ENCODE results near the gene WDR43. TPM values are rescaled to one million over a fixed set of nuclear protein-coding genes. Genes with fewer than 3 reads are reported as not detected.

Gene WDR43
- total RNA-seq, 1 donor from 2014 or later: 21.0 TPM

- peak; percentile 98 for DNase-seq
- H3K36me3 ChIP-seq: no peaks in the 10 kb centered on the region
- peak within 1 kb of the TSS; percentile 91 for H3K27ac ChIP-seq (replicated peaks)
- no peak for TF ChIP-seq CTCF (IDR thresholded peaks at IDR 0.05; ENCODE audit: borderline replicate concordance)
- H3K9me3 ChIP-seq (replicated peaks): no peaks in the 10 kb centered on the region
- peak within 1 kb of the TSS; percentile 85 for H3K4me3 ChIP-seq
- intact Hi-C loops (cut with micrococcal nuclease): no loop called here
- H3K27me3 ChIP-seq (ENCODE audit: low read depth): peaks cover under 1% of the 10 kb centered on the region
- H3K4me1 ChIP-seq: peaks cover 51% of the 10 kb centered on the region
These were observed 24.1 kb upstream of the WDR43 start, which contains the start of gene TRMT61B for GRCh38 chr2:28870146-28870891. Gene TRMT61B, minus strand, starts transcription at chr2:28870309. Its CDS starts 32 bp downstream, at chr2:28870277.

- TF ChIP-seq CTCF (IDR thresholded peaks at IDR 0.05; ENCODE audit: borderline replicate concordance): no peak
- no peaks in the 10 kb centered on the region for H3K9me3 ChIP-seq (replicated peaks)
- DNase-seq: no peak
- H3K4me3 ChIP-seq: no peak overlapping the region
- H3K27me3 ChIP-seq (ENCODE audit: low read depth): peaks cover 12% of the 10 kb centered on the region
- peaks cover 43% of the 10 kb centered on the region for H3K4me1 ChIP-seq
- no peaks in the 10 kb centered on the region for H3K36me3 ChIP-seq
- intact Hi-C loops (cut with micrococcal nuclease): no loop called here
- H3K27ac ChIP-seq (replicated peaks): no peak overlapping the region
These were observed 22.8 kb upstream of the WDR43 start for GRCh38 chr2:28871620-28872019.

- Histone ChIP-seq H3K27me3 (ENCODE audit: low read depth) (peaks cover 50% of the 10 kb centered on the region), H3K27ac (replicated peaks) (no peak overlapping the region), H3K4me3 (no peak overlapping the region), H3K9me3 (replicated peaks) (no peaks in the 10 kb centered on the region), H3K36me3 (no peaks in the 10 kb centered on the region), H3K4me1 (no peaks in the 10 kb centered on the region)
- DNase-seq: no peak
- intact Hi-C loops (cut with micrococcal nuclease): no loop called here
- TF ChIP-seq CTCF (IDR thresholded peaks at IDR 0.05; ENCODE audit: borderline replicate concordance): no peak
These were observed 14.3 kb upstream of the WDR43 start for GRCh38 chr2:28880193-28880592.

GRCh38 chr2:28893488-28893887 is 979 bp upstream of the WDR43 start:
- intact Hi-C loops (cut with micrococcal nuclease): no loop called here
- Histone ChIP-seq H3K27ac (replicated peaks) (no peak overlapping the region), H3K9me3 (replicated peaks) (no peaks in the 10 kb centered on the region), H3K4me1 (peaks cover 43% of the 10 kb centered on the region), H3K36me3 (no peaks in the 10 kb centered on the region), H3K4me3 (no peak overlapping the region), H3K27me3 (ENCODE audit: low read depth) (no peaks in the 10 kb centered on the region)
- peak; percentile 19 for DNase-seq
- no peak for TF ChIP-seq CTCF (IDR thresholded peaks at IDR 0.05; ENCODE audit: borderline replicate concordance)

GRCh38 chr2:28895189-28895893 is 874 bp downstream of the WDR43 start:
- peak overlapping the region; percentile 100 for H3K4me3 ChIP-seq
- no peak for TF ChIP-seq CTCF (IDR thresholded peaks at IDR 0.05; ENCODE audit: borderline replicate concordance)
- DNase-seq: peak; percentile 27
- H3K4me1 ChIP-seq: peaks cover 44% of the 10 kb centered on the region
- no peaks in the 10 kb centered on the region for H3K9me3 ChIP-seq (replicated peaks)
- H3K27me3 ChIP-seq (ENCODE audit: low read depth): no peaks in the 10 kb centered on the region
- intact Hi-C loops (cut with micrococcal nuclease): no loop called here
- peak overlapping the region; percentile 81 for H3K27ac ChIP-seq (replicated peaks)
- no peaks in the 10 kb centered on the region for H3K36me3 ChIP-seq
